ENCODE data around the gene CDH13. TPM values are rescaled to one million over a fixed set of nuclear protein-coding genes. Genes with fewer than 3 reads are reported as not detected.

CDH13 gene
- polyA plus RNA-seq, 1 donor from 2014 or later: 3.2 TPM

- Histone ChIP-seq H3K4me3 (ENCODE audit: low read length) (no peak overlapping the region), H4K20me1 (ENCODE audit: insufficient read depth) (no peaks in the 10 kb centered on the region), H3K9ac (ENCODE audit: low read length) (no peak overlapping the region), H3K27me3 (ENCODE audit: insufficient read depth, low read depth, low read length) (no peaks in the 10 kb centered on the region), H2AFZ (ENCODE audit: low read depth, low read length) (no peak overlapping the region), H3K27ac (ENCODE audit: low read length) (no peak overlapping the region), H3K36me3 (ENCODE audit: insufficient read depth, low read length) (no peaks in the 10 kb centered on the region), H3K4me2 (ENCODE audit: low read length) (no peak overlapping the region), H3F3A (ENCODE audit: insufficient read depth, low read length, poor library complexity, severe bottlenecking) (no peaks in the 10 kb centered on the region), H3K9me2 (ENCODE audit: insufficient read depth, low read length) (no peaks in the 10 kb centered on the region), H3K9me3 (ENCODE audit: low read length) (no peaks in the 10 kb centered on the region), H3K79me2 (replicated peaks; ENCODE audit: insufficient read depth, low read length) (no peaks in the 10 kb centered on the region)
- TF ChIP-seq MXI1 (conservative IDR thresholded peaks at IDR 0.05; ENCODE audit: poor library complexity, severe bottlenecking): no peak
- no peak for TF ChIP-seq REST (IDR thresholded peaks at IDR 0.05; ENCODE audit: borderline replicate concordance)
- no peak for TF ChIP-seq CTCF (IDR thresholded peaks at IDR 0.05; ENCODE audit: poor library complexity, severe bottlenecking)
- no peak for TF ChIP-seq RAD21 (conservative IDR thresholded peaks at IDR 0.05)
- TF ChIP-seq SMC3 (conservative IDR thresholded peaks at IDR 0.05; ENCODE audit: poor library complexity): no peak
- TF ChIP-seq TAF1 (IDR thresholded peaks at IDR 0.05; ENCODE audit: low read depth): no peak
- no peak for TF ChIP-seq EP300 (conservative IDR thresholded peaks at IDR 0.05; ENCODE audit: poor library complexity, severe bottlenecking)
- TF ChIP-seq EZH2 (IDR thresholded peaks at IDR 0.05; ENCODE audit: borderline replicate concordance, insufficient read depth, low read length, poor library complexity, severe bottlenecking): no peak
- no peak for TF ChIP-seq POLR2AphosphoS5 (IDR thresholded peaks at IDR 0.05)
These were observed 218.3 kb downstream of the CDH13 start for GRCh38 chr16:82845116-82845515.

- Histone ChIP-seq H3K9ac (ENCODE audit: low read length) (no peak overlapping the region), H3K27ac (ENCODE audit: low read length) (no peak overlapping the region), H4K20me1 (ENCODE audit: insufficient read depth) (no peaks in the 10 kb centered on the region), H3K4me2 (ENCODE audit: low read length) (no peak overlapping the region), H3K4me3 (ENCODE audit: low read length) (no peak overlapping the region), H3K36me3 (ENCODE audit: insufficient read depth, low read length) (no peaks in the 10 kb centered on the region), H3K79me2 (replicated peaks; ENCODE audit: insufficient read depth, low read length) (no peaks in the 10 kb centered on the region), H3K9me2 (ENCODE audit: insufficient read depth, low read length) (no peaks in the 10 kb centered on the region), H2AFZ (ENCODE audit: low read depth, low read length) (no peak overlapping the region), H3K27me3 (ENCODE audit: insufficient read depth, low read depth, low read length) (no peaks in the 10 kb centered on the region), H3K9me3 (ENCODE audit: low read length) (no peaks in the 10 kb centered on the region), H3F3A (ENCODE audit: insufficient read depth, low read length, poor library complexity, severe bottlenecking) (no peaks in the 10 kb centered on the region)
- TF ChIP-seq REST (IDR thresholded peaks at IDR 0.05; ENCODE audit: borderline replicate concordance) (no peak), SMC3 (conservative IDR thresholded peaks at IDR 0.05; ENCODE audit: poor library complexity) (no peak), CTCF (IDR thresholded peaks at IDR 0.05; ENCODE audit: poor library complexity, severe bottlenecking) (no peak), RAD21 (conservative IDR thresholded peaks at IDR 0.05) (no peak), POLR2AphosphoS5 (IDR thresholded peaks at IDR 0.05) (no peak), TAF1 (IDR thresholded peaks at IDR 0.05; ENCODE audit: low read depth) (no peak), MXI1 (conservative IDR thresholded peaks at IDR 0.05; ENCODE audit: poor library complexity, severe bottlenecking) (no peak), EZH2 (IDR thresholded peaks at IDR 0.05; ENCODE audit: borderline replicate concordance, insufficient read depth, low read length, poor library complexity, severe bottlenecking) (no peak), EP300 (conservative IDR thresholded peaks at IDR 0.05; ENCODE audit: poor library complexity, severe bottlenecking) (no peak)
These were observed 220.0 kb downstream of the CDH13 start for GRCh38 chr16:82846806-82847205.

Measured in neural cell (in vitro differentiated cells).